ENCODE data around the gene OR1L1.

- TF ChIP-seq, protein P1, sequence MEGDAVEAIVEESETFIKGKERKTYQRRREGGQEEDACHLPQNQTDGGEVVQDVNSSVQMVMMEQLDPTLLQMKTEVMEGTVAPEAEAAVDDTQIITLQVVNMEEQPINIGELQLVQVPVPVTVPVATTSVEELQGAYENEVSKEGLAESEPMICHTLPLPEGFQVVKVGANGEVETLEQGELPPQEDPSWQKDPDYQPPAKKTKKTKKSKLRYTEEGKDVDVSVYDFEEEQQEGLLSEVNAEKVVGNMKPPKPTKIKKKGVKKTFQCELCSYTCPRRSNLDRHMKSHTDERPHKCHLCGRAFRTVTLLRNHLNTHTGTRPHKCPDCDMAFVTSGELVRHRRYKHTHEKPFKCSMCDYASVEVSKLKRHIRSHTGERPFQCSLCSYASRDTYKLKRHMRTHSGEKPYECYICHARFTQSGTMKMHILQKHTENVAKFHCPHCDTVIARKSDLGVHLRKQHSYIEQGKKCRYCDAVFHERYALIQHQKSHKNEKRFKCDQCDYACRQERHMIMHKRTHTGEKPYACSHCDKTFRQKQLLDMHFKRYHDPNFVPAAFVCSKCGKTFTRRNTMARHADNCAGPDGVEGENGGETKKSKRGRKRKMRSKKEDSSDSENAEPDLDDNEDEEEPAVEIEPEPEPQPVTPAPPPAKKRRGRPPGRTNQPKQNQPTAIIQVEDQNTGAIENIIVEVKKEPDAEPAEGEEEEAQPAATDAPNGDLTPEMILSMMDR (IDR thresholded peaks at IDR 0.05; ENCODE audit: extremely low read depth in 1 of 2, insufficient read depth in 1 of 2, low read depth in 1 of 2, low read length in 2 of 2), result no peak
- TF ChIP-seq POLR2A (IDR thresholded peaks at IDR 0.05; ENCODE audit: low read depth, low read length) (no peak), EZH2 (IDR thresholded peaks at IDR 0.05; ENCODE audit: borderline replicate concordance, low read depth, low read length, severe bottlenecking) (no peak), POLR2AphosphoS5 (IDR thresholded peaks at IDR 0.05; ENCODE audit: insufficient read depth, low read depth, low read length) (no peak)
Measured at GRCh38 chr9:122657527-122657926, 4.0 kb upstream of the OR1L1 start, which contains the start of gene OR1B1.
